GM12878 (cell line): ENCODE data around the gene WWOX. TPM values are rescaled to one million over a fixed set of nuclear protein-coding genes. Genes with fewer than 3 reads are reported as not detected.

ENCODE experiments used
- ATAC-seq: fragments of 200-7000 bp; cut with Tn5 transposase; 3 replicates; pipeline ENCODE4 v1.9.1; 2020; ENCODE audit warnings: mild to moderate bottlenecking, moderate library complexity
- BruUV-seq: library from RNA; stranded (reverse); fragments of 400-500 nt; replicated peaks from 2 replicates; lab custom pipeline; 2021; lab: Mats Ljungman, UMichigan
- CTCF ChIA-PET: fragments of 300-600 bp; sonication (Branson Sonifier 250); formaldehyde crosslinking; extraction: SDS; loops from one replicate; lab custom pipeline; 2021; ENCODE audit warnings: inconsistent platforms; lab: Yijun Ruan, JAX
- POLR2A ChIA-PET: fragments of 350-600 bp; formaldehyde crosslinking; extraction: SDS; loops from one replicate; lab custom pipeline; 2021; ENCODE audit warnings: inconsistent platforms; lab: Charles Lee
- RAD21 ChIA-PET: fragments of 300-600 bp; sonication (Branson Sonifier 250); formaldehyde crosslinking; loops from one replicate; lab custom pipeline; 2023; ENCODE audit warnings: antibody characterized with exemption; ENCODE audit not compliant: unreplicated experiment; lab: Charles Lee
- SMC1A ChIA-PET: fragments of 300-600 bp; sonication (Branson Sonifier 250); formaldehyde crosslinking; loops from one replicate; lab custom pipeline; 2023; ENCODE audit not compliant: unreplicated experiment, uncharacterized antibody; lab: Charles Lee
- DNase-seq: peaks from one replicate; pipeline ENCODE4 v3.0.0-alpha.2; 2011; ENCODE audit warnings: low read depth, low spot score
- FAIRE-seq: peaks from 3 replicates; lab custom pipeline; 2011; peaks lifted over from hg19 to GRCh38; lab: Jason Lieb, UNC
- H2AFZ ChIP-seq: 2 replicates; pipeline ENCODE4 v1.6.0; 2011; ENCODE audit warnings: low read depth, low read length, control low read depth; ENCODE audit not compliant: control insufficient read depth
- H3K27ac ChIP-seq: 2 replicates; pipeline ENCODE4 v1.5.1; 2011; ENCODE audit warnings: control low read depth; ENCODE audit not compliant: control insufficient read depth, insufficient read depth
- H3K27me3 ChIP-seq, 2 experiments: replicated peaks in 1 of 2; 2 replicates each; pipeline versions ENCODE4 v1.6.0 to v1.6.1; 2011; ENCODE audit warnings: low read length in 1 of 2; ENCODE audit not compliant: control insufficient read depth in 2 of 2, insufficient read depth in 2 of 2
- H3K36me3 ChIP-seq, 2 experiments: 2 replicates each; pipeline ENCODE4 v1.5.1; 2011; ENCODE audit warnings: low read length in 1 of 2; ENCODE audit not compliant: control insufficient read depth in 2 of 2, insufficient read depth in 2 of 2
- H3K4me1 ChIP-seq: 2 replicates; pipeline ENCODE4 v1.6.1; 2011; ENCODE audit warnings: mild to moderate bottlenecking, low read length, moderate library complexity, mixed read lengths; ENCODE audit not compliant: control insufficient read depth, insufficient read depth
- H3K4me2 ChIP-seq: 2 replicates; pipeline ENCODE4 v1.6.0; 2011; ENCODE audit warnings: control low read depth; ENCODE audit not compliant: control insufficient read depth, insufficient read depth
- H3K4me3 ChIP-seq: fragments of 200-600 bp; sonication (generic); 2 replicates; pipeline ENCODE4 v1.5.1; 2016
- H3K79me2 ChIP-seq: 2 replicates; pipeline ENCODE4 v1.6.0; 2011; ENCODE audit warnings: low read length; ENCODE audit not compliant: control insufficient read depth, insufficient read depth
- H3K9ac ChIP-seq: 2 replicates; pipeline ENCODE4 v1.8.0; 2011; ENCODE audit warnings: low read length, control low read depth, mixed read lengths; ENCODE audit not compliant: control insufficient read depth, insufficient read depth
- H3K9me3 ChIP-seq: replicated peaks from 3 replicates; pipeline ENCODE4 v1.5.1; 2011; ENCODE audit warnings: mild to moderate bottlenecking, low read length; ENCODE audit not compliant: control insufficient read depth, insufficient read depth
- H4K20me1 ChIP-seq: 2 replicates; pipeline ENCODE4 v1.6.0; 2011; ENCODE audit not compliant: control insufficient read depth, insufficient read depth
- ATF3 ChIP-seq: IDR thresholded peaks from 2 replicates; pipeline ENCODE4 v1.6.1; 2011; ENCODE audit warnings: low read depth, mild to moderate bottlenecking, low read length, moderate library complexity, borderline replicate concordance; ENCODE audit errors: extremely low read depth
- BRCA1 ChIP-seq: IDR thresholded peaks from 2 replicates; pipeline ENCODE4 v1.6.1; 2011; ENCODE audit warnings: low read depth, low read length, improper control_type of control experiment
- CEBPB ChIP-seq, 2 experiments: fragments of 150-350 bp in 1 of 2; IDR thresholded peaks; 2 replicates each; pipeline ENCODE4 v1.6.1; 2012 to 2014; ENCODE audit warnings: low read depth in 2 of 2, low read length in 2 of 2, borderline replicate concordance in 1 of 2, inconsistent platforms in 1 of 2
- CHD2 ChIP-seq: IDR thresholded peaks from 2 replicates; pipeline ENCODE4 v1.6.1; 2011; ENCODE audit warnings: low read depth, low read length, improper control_type of control experiment, borderline replicate concordance
- CREM ChIP-seq: IDR thresholded peaks from 2 replicates; pipeline ENCODE4 v1.6.1; 2014; ENCODE audit warnings: antibody characterized with exemption, low read depth
- EED ChIP-seq: sonication (generic); IDR thresholded peaks from 2 replicates; pipeline ENCODE4 v1.6.1; 2016; ENCODE audit warnings: antibody characterized with exemption, low read depth
- FOS ChIP-seq: IDR thresholded peaks from 3 replicates; pipeline ENCODE4 v1.6.1; 2011; ENCODE audit warnings: borderline replicate concordance; ENCODE audit not compliant: insufficient read length; ENCODE audit errors: extremely low read depth
- MAX ChIP-seq: IDR thresholded peaks from 2 replicates; pipeline ENCODE4 v1.6.1; 2012; ENCODE audit warnings: low read depth, low read length, improper control_type of control experiment
- MTA3 ChIP-seq: IDR thresholded peaks from 2 replicates; pipeline ENCODE4 v1.6.1; 2012; ENCODE audit warnings: low read length, inconsistent platforms, borderline replicate concordance
- MYB ChIP-seq: fragments of 150-350 bp; IDR thresholded peaks from 2 replicates; pipeline ENCODE4 v1.6.1; 2014; ENCODE audit warnings: mild to moderate bottlenecking, low read depth, low read length, borderline replicate concordance
- POLR2A ChIP-seq: IDR thresholded peaks from 2 replicates; pipeline ENCODE4 v1.6.1; 2011; ENCODE audit warnings: low read depth, mild to moderate bottlenecking, low read length
- RUNX3 ChIP-seq: IDR thresholded peaks from 2 replicates; pipeline ENCODE4 v1.6.1; 2012; ENCODE audit warnings: low read length, inconsistent platforms
- SMARCA5 ChIP-seq: fragments of 450-650 bp; IDR thresholded peaks from 2 replicates; pipeline ENCODE4 v1.6.1; 2017; ENCODE audit warnings: mild to moderate bottlenecking
- SMC3 ChIP-seq: IDR thresholded peaks from 2 replicates; pipeline ENCODE4 v1.6.1; 2011; ENCODE audit warnings: low read length, improper control_type of control experiment, borderline replicate concordance
- SUPT20H ChIP-seq: IDR thresholded peaks from 2 replicates; pipeline ENCODE4 v1.6.1; 2011; ENCODE audit warnings: low read depth, mild to moderate bottlenecking, low read length, moderate library complexity, borderline replicate concordance; ENCODE audit not compliant: control insufficient read depth
- TBL1XR1 ChIP-seq: IDR thresholded peaks from 2 replicates; pipeline ENCODE4 v1.6.1; 2012; ENCODE audit warnings: low read depth, low read length, improper control_type of control experiment
- USF1 ChIP-seq: IDR thresholded peaks from 2 replicates; pipeline ENCODE4 v1.6.1; 2011; ENCODE audit warnings: borderline replicate concordance, low read depth, mild to moderate bottlenecking, moderate library complexity, mixed read lengths, low read length; ENCODE audit not compliant: insufficient read depth; ENCODE audit errors: extremely low read length
- ZBTB11 ChIP-seq: fragments of 450-650 bp; formaldehyde crosslinking; IDR thresholded peaks from 2 replicates; pipeline ENCODE4 v1.5.0; 2022; ENCODE audit warnings: mild to moderate bottlenecking, missing genetic modification characterization
- ZNF622 ChIP-seq: fragments of 450-650 bp; IDR thresholded peaks from 2 replicates; pipeline ENCODE4 v1.6.1; 2017; ENCODE audit warnings: mild to moderate bottlenecking, inconsistent platforms
- WGBS: methylation state at CpG from one replicate; pipeline ENCODE4 v1.1.6; 2016; ENCODE audit warnings: low lambda C conversion rate; ENCODE audit not compliant: insufficient replicate concordance, insufficient coverage; ENCODE audit errors: missing lambda C conversion rate; 5-methylcytosine and 5-hydroxymethylcytosine counted together
- in situ Hi-C: fragments of 300-500 bp; cut with MboI; formaldehyde crosslinking; loops from 9 replicates; pipeline ENCODE4 v1.14.3; 2018; ENCODE audit warnings: mixed read lengths
- intact Hi-C: fragments of 100-400 bp; cut with micrococcal nuclease; formaldehyde crosslinking; loops from one replicate; pipeline ENCODE4 v1.14.2; 2022; ENCODE audit not compliant: unreplicated experiment
- polyA plus RNA-seq, 11 experiments: library from polyadenylated mRNA; depleted of rRNA in 4 of 11; unstranded in 6 of 11; stranded (reverse) in 5 of 11; fragments of >200 nt; fragmentation: Nextera tagmentation in 4 of 11; fragmentation: Illumina TruSeq in 1 of 11; extraction: Ambion mirVana in 4 of 11; extraction: Trizol in 1 of 11; gene quantifications; 1 replicate in 1 of 11; 2 replicates in 10 of 11; pipeline versions ENCODE4 v1.2.1 to v1.2.3, GENCODE V29; 2011 to 2016; ENCODE audit warnings: inconsistent platforms in 2 of 11, missing spikeins in 2 of 11, low read depth in 1 of 11
- total RNA-seq, 4 experiments: library from RNA; depleted of rRNA in 3 of 4; stranded (reverse); fragments of >200 nt in 3 of 4; fragmentation: Illumina TruSeq in 1 of 4; extraction: Trizol in 1 of 4; gene quantifications; 2 replicates each; pipeline versions ENCODE4 v1.2.1 to v1.2.3, GENCODE V29; 2013 to 2021

The WWOX gene
- total and polyA plus RNA-seq, 10 of the 15 experiments (the other 5 are each of a cell fraction or from before 2014, with no cell fraction given), result 2.8 to 24.4 (median 17.8) TPM

GRCh38 chr16:78137179-78137578 is 37.7 kb downstream of the WWOX start (continued):
- TF ChIP-seq CHD2, result no peak
- TF ChIP-seq RUNX3, result no peak
- TF ChIP-seq SMC3, result no peak
- no peak for TF ChIP-seq CREM
- no peak for TF ChIP-seq TBL1XR1
- no peak for TF ChIP-seq ATF3
- no peak for TF ChIP-seq MAX
- TF ChIP-seq MTA3, result no peak
- TF ChIP-seq CEBPB (IDR thresholded peaks at IDR 0.05; ENCODE audit: borderline replicate concordance in 1 of 2, low read depth in 2 of 2, low read length in 2 of 2), result no peak
- TF ChIP-seq ZNF622, result no peak
- TF ChIP-seq, all 136 proteins: peak for 0

GRCh38 chr16:78137782-78138616 is 38.5 kb downstream of the WWOX start:
- BruUV-seq, result no TSS peak
- in situ Hi-C loops, result no loop called here
- no peaks in the 10 kb centered on the region for H3K36me3 ChIP-seq
- DNase-seq, result no peak
- 53% methylated on average over 8 of the region's 8 CpGs for WGBS
- CTCF ChIA-PET, result interaction anchor here (0.8 to 0.9 kb wide), 2 partner anchors 83 to 296 kb away, joined by 3 read pairs; no protein-coding TSS in a partner anchor
- TF ChIP-seq FOS (no peak), SUPT20H (no peak), EED (no peak), POLR2A (no peak), USF1 (no peak), SMARCA5 (no peak), BRCA1 (no peak), MYB (no peak), ZBTB11 (CRISPR knock-in tag) (no peak)
- TF ChIP-seq, all 136 proteins: peak for 0
- Histone ChIP-seq H3K4me1 (no peaks in the 10 kb centered on the region), H3K79me2 (no peaks in the 10 kb centered on the region), H3K4me2 (no peak overlapping the region), H3K4me3 (no peak overlapping the region), H3K27ac (no peak overlapping the region), H3K27me3 (no peaks in the 10 kb centered on the region), H3K9me3 (no peaks in the 10 kb centered on the region), H3K9ac (no peak overlapping the region), H4K20me1 (no peaks in the 10 kb centered on the region), H2AFZ (no peak overlapping the region)
- RAD21 ChIA-PET, result no interaction called here
- POLR2A ChIA-PET, result no interaction called here
- intact Hi-C loops, result no loop called here
- ATAC-seq, result no peak
- SMC1A ChIA-PET, result no interaction called here
- FAIRE-seq, result no peak
